Thyroid gland (tissue), 4 donors: ENCODE measurements around the gene CYP1A1.
"Not testable (repeated sequence)": the region's sequence is repeated elsewhere in the genome, so short reads cannot be mapped to it uniquely, and the experiment has no call there.

Source experiments
- CTCF ChIP-seq, 6 experiments: fragments of 200-600 bp in 3 of 6; fragments of 450-650 bp in 3 of 6; sonication (generic) in 3 of 6; IDR thresholded peaks; one replicate each; pipeline ENCODE4 v1.5.1; 2016 to 2019; ENCODE audit warnings: antibody characterized with exemption in 6 of 6, mild to moderate bottlenecking in 2 of 6, inconsistent platforms in 1 of 6, moderate library complexity in 1 of 6
- POLR2A ChIP-seq, 2 donors: fragments of 450-650 bp; IDR thresholded peaks; one replicate each; pipeline ENCODE4 v1.6.1; 2017; ENCODE audit warnings: antibody characterized with exemption in 2 of 2, mild to moderate bottlenecking in 2 of 2, moderate library complexity in 1 of 2

- not testable (repeated sequence) for TF ChIP-seq CTCF, POLR2A (IDR thresholded peaks at IDR 0.05)
Measured at GRCh38 chr15:74728699-74729098, 3.4 kb upstream of the CYP1A1 start.
